A549 treated with ZK216348 at 1 μM for 4 hours (cell line): Measurements from ENCODE around the gene UIMC1. TPM values are rescaled to one million over a fixed set of nuclear protein-coding genes. Genes with fewer than 3 reads are reported as not detected.

Source experiments
- total RNA-seq: library from RNA; stranded (reverse); fragments of 200-300 nt; extraction: Qiagen RNA extraction; gene quantifications from 5 replicates; pipeline ENCODE4 v1.2.3, GENCODE V29; 2022; ENCODE audit warnings: low read depth

Gene UIMC1
- 41.3 to 46.6 TPM (median 45.0 TPM) in 5 replicates for total RNA-seq

DNA sequence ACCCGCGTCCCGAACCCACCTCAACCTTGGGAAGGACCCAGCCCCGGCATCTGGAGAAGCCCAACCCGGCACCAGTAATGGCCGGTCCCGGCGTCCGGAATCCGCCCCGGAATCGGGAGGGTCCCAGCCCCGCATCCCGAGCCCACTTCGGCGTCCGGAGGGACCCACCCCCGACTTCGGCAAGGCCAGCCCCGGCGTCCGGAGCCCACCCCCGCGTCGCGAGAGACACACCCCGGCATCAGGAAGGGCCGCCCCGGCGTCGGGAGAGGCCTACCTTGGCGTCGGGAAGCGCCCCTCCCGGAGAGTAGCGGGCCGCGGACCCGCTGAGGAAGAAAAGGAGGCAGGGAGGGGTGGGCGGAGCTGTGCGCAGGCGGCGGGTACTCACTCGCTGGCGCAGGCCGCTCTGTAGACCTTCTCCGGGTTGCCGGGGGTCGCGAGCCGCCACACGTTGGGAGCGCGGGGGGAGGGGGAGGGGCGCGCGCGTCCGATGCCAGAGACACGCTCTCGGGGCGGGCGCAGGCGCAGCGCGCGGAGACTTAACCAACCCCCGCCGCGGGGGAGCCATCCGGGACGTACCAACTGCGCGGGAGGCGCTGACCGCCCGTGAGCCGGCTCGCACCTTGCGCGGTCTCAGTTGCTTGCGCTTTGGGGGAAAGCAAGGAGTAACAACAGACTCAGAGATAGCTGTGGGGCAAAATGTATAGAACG is at the start of gene UIMC1:
Gene UIMC1 (minus strand): TSS at position 515 of the 708 bp plus-strand sequence. CDS start 24,164 bp downstream, outside the sequence.

DNA sequence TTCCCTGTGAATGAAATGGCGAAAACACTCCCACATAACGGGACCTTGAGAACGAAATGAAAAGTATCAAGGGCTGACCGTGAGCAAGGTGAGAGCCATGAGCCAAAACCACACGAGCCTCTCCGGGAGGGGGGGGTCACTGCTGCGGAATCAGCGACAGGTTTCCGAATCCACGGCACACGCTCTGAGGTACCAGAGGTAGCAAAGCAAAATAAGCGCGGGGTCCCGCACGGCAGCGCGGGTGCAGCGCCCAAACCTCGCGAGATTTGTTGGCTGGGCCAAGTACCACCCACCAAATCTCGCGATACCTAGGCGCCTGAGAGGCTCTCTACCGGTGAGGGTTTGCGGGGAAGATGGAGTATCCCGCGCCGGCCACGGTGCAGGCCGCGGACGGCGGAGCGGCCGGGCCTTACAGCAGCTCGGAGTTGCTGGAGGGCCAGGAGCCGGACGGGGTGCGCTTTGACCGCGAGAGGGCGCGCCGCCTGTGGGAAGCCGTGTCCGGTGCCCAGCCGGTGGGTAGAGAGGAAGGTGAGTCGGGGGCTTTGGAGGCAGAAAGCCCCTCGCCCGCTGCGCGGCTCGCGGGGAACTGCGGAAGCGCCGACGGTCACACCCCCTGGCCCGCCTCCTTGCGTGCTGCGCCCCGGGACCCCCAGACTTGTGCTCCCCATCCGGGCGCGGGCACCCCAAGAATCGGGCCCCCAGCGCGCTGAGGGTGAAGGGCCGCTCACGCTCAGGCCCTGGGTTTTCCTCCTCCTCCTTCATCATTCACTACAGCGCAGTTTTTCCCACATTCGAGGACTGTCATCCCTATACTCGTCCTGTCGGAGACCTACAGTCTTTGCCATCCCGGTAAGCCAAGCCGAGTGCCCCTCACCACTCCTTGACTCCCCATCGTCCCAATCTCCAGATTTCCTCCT is 16.1 kb upstream of the UIMC1 start, which contains the start of gene ZNF346:
Gene ZNF346 (plus strand): TSS at position 311 of the 917 bp plus-strand sequence. CDS start 43 bp downstream, at position 354.

DNA sequence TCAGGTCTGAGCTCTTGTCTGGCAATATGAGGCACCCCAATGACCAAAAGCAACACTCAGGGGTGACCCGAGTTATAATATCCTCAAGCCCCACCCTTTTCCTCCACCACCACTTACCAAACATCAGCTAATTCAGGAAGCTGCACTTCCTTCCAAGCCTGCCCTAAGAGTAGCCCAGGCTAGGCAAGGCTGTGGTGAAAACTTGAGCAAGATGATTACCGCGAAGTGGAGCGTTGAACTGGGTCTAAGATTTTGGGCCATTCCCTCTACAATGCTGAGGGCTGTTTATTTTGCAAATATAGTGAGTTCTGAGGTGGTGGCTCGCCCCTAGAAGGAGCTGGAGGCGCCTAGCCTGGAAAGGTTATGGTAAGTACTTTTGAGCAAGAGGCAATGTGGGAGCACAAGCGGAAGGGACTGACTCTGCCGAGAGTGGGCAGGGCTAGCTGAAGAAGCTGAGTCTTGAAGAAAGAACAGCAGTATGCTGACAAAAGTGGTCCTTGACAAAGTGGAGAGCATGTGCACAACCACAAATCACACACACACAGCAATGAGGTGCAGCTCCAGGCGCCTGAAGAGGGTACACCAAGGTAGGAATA is 107.2 kb downstream of the UIMC1 start, which contains the start of gene HK3:
Gene HK3 (minus strand): TSS at position 51 of the 596 bp plus-strand sequence. CDS start 3,187 bp downstream, outside the sequence.

Other genes starting within 250 kb of the UIMC1 start
- 0.09 to 0.47 TPM (median 0.41 TPM) in 5 replicates for gene UNC5A, start 196.2 kb downstream of the UIMC1 start, total RNA-seq
- 0.09 TPM in 1 of 5 replicates, not detected in the others for gene HK3, start 107.4 kb downstream of the UIMC1 start, total RNA-seq
- gene ZNF346, start 15.9 kb upstream of the UIMC1 start, total RNA-seq = 8.9 to 12.5 TPM (median 11.9 TPM) in 5 replicates
- gene FGFR4, start 80.1 kb upstream of the UIMC1 start, total RNA-seq = 10.3 to 26.0 TPM (median 25.5 TPM) in 5 replicates
- 16.9 to 25.2 TPM (median 19.1 TPM) in 5 replicates for gene NSD1, start 127.0 kb upstream of the UIMC1 start, total RNA-seq